GM19438 (cell line): ENCODE data around the gene HPD.
"Not testable (repeated sequence)": the region's sequence is repeated elsewhere in the genome, so short reads cannot be mapped to it uniquely, and the experiment has no call there.

Experiments
- ATAC-seq: cut with Tn5 transposase; IDR thresholded peaks from one replicate; pipeline ENCODE4 v1.9.1; 2021; ENCODE audit warnings: low read depth; ENCODE audit not compliant: unreplicated experiment

Gene HPD

DNA sequence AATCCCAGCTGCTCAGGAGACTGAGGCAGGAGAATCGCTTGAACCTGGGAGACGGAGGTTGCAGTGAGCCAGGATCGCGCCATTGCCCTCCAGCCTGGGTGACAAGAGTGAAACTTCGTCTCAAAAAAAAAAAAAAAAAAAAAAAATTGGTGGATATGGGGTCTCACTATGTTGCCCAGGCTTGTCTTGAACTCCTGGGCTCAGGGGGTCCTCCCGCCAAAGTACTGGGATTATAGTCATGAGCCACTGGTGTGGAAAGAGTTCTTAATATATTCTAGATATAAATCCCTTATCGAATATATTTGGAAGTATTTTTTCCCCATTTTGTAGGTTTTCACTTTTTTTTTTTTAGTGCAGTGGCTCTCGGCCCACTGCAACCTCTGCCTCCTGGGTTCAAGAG, 10.6 kb upstream of the HPD start:
- not testable (repeated sequence) for ATAC-seq

DNA sequence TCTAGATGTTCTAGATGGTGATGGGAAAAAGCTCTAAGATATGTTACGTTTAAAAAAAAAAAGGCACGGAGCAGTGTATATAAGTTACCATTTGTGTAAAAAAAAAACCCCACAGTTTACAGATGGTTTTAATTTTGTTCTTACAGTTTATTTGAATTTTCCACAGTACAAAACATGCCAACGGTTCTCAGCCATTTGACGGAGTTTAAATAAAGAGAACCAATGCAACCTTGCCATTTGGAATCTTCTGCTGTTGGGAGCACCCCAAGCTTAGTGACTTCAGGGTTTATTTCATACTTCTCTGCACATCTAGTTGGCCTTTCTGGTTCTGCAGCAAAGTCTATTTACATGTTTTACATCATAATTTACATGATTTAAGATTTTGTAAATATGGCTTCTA, 7.7 kb upstream of the HPD start:
- no peak for ATAC-seq

DNA sequence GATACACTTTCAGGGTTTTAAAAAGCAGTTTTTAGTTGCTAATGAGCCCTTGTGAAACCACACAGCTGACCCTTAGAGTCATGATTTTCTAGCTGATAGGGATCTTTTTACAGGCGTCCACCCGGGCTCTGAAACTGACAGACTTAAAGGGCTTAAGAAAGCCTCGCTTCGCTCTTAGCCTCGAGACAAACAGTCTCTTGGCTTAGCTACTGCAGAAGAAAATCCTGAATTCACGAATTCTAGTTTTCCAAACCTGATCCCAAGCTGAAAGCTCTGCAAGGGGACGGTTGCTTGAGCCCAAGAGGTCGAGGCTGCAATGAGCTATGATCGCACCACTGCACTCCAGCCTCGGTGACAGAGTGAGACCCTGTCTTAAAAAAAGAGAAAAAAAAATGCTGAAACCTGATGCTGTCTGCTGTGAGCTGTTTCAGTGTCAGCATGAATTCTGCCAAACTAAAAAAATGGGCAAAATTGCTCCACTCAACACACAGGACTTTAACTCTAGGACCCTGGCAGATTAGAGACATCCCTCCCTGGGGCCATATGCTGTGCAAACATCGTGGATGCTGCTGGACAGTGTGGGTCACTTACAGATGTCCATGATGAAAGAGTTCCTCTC, 3.1 kb upstream of the HPD start:
- ATAC-seq, result no peak

DNA sequence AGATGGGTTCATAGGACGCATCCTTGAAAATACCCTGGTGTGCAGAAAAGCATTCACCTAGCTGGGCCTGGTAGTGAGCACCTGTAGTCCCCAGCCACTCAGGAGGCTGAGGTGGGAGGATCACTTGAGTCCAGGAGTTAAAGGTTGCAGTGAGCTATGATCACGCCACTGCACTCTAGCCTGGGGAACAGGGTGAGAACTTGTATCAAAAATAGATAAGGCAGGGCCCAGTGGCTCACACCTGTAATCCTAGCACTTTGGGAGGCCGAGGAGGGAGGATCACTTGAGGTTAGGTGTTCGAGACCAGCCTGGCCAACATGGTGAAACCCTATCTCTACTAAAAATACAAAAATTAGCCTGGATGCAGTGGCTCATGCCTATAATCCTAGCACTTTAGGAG, 2.0 kb upstream of the HPD start:
- ATAC-seq, result not testable (repeated sequence)

DNA sequence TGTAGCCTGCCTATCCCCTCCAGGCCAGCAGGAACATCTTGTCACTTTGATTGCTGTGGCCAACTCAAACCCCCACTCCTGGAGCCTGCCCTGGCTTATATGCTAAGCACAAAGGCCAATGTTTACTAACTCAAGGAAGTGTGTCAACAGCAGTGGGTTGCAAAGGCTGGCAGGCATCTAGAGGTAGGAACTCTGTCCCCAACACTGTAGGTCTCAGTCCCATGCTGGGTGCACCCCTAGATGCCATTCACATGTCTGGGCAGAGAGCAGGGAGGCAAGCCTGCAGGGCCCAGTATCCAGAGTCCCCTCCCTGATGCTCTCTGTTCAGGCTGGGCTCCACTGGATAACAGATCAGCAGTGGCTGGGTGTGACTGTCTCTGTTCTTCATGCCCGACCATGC, 1.6 kb upstream of the HPD start:
- ATAC-seq, result no peak

DNA sequence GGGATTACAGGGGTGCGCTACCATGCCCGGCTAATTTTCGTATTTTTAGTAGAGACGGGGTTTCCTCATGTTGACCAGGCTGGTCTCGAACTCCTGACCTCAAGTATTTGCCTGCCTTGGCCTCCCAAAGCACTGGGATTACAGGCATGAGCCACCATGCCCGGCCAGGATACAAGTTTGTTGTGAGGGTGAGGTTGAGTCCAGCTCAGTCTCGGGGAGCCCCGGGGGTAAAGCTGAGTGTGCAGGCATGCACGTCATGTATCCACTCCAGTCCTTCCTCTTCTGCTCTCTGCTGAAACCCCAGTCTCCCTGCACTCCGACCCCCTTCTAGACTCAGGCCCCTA, 369 bp downstream of the HPD start:
- no peak for ATAC-seq

DNA sequence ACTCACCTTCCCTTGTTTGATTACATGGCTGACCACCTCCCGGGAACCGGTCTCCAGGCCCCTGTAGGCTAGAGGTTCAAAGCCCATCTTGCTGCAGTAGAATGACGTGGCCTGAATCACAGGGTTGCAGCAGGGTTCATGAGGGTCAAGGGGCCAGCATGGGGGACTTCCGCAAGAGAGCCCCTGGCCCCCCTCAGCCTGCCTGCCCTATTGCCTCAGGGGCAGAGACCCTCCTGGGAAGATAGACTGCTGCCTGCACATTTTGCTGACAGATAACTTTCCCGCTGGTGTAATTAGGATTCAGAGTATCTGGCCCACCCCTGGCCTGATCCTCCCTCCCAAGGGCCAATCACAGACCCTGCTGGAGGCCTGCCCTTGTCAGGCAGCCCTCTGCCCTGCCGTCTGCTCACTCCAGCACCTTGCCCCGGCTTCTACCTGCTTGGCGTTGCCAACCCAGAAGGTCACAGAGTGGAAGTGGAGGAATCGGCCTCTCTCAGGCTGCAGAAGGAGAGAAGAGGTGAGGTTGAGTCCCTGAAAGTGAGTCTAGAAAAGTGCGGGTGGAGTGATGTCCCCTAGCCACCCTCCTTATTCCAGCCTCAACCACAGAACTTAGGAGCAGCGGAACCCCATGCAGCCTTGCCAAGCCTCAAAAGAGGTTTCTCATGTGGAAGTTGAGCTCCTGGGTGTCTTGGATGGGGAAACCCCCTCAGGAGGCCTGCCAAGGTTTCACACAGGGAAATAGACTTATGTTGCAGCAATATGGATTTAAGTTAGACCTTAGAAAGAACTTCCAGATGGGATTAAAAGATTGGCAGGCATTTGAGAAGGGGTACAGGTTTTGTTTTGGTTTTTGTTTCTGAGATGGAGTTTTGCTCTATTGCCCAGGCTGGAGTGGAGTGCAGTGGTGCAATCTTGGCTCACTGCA, 1.1 kb downstream of the HPD start:
- no peak for ATAC-seq

DNA sequence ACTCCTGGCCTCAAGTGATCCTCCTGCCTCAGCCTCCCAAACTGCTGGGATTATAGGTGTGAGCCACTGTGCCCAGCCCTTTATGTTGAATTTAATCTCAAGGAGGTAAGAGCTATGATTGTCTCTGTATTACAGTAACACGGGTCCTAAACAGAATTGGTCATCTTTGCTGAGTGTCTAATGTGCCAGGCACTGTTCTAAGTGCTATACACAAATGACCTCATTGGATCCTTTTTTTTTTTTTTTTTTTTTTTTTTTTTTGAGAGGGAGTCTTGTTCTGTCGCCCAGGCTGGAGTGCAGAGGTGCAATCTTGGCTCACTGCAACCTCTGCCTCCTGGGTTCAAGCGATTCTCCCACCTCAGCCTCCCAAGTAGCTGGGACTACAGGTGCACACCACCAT, 6.3 kb downstream of the HPD start:
- not testable (repeated sequence) for ATAC-seq

DNA sequence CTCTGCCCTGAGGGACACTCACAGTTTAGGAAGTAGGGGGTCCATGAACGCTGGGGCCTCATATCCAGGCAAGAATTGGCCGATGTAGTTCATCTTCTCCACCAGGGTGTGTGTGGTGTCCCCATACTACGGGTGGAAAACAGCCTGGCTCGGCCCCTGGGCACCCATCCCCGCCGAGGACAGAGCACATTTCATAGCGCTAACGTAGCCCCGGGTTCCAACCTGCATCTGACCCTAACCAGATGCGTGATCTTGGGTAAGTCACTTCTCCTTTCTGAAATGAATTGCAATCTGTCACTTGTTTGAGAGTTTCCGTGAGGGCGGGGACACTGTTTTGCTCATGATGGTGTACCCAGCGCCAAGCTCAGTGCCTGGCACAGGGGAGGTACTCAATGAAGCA, 9.0 kb downstream of the HPD start:
- ATAC-seq, result no peak

DNA sequence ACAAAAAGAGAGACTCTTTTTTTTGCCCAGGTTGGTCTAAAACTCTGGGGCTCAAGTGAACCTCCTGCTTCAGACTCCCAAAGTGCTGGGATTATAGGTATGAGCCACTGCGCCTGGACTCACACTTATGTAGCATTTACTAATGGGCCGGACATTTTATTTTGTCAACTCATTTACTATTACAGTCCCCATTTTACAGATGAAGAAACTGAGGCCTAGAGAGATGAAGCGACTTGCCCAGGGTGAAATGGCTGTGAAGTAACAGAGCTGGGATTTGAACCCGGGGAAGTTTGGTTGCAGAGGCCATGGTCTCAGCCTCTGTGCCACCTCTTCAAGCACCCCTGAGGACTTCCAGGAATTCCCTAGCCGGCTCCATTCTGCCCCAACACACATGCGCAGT, 9.4 kb downstream of the HPD start:
- no peak for ATAC-seq

DNA sequence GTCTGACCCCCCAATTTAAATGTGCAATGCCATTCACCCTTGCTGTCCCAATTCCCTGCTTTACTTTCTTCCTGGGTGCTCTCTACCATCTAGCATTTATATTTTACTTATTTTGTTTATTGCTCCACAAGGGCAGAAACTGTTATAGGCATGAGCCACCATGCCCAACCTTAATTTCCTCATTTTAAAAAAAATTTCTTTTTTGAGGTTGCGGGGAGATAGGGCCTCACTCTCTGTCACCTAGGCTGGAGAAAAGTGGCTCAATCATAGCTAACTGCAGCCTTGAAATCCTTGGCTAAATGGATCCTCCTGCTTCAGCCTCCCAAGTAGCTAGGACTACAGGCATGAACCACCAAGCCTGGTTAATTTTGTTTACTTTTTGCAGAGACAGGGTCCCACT, 13.0 kb downstream of the HPD start:
- ATAC-seq, result no peak

DNA sequence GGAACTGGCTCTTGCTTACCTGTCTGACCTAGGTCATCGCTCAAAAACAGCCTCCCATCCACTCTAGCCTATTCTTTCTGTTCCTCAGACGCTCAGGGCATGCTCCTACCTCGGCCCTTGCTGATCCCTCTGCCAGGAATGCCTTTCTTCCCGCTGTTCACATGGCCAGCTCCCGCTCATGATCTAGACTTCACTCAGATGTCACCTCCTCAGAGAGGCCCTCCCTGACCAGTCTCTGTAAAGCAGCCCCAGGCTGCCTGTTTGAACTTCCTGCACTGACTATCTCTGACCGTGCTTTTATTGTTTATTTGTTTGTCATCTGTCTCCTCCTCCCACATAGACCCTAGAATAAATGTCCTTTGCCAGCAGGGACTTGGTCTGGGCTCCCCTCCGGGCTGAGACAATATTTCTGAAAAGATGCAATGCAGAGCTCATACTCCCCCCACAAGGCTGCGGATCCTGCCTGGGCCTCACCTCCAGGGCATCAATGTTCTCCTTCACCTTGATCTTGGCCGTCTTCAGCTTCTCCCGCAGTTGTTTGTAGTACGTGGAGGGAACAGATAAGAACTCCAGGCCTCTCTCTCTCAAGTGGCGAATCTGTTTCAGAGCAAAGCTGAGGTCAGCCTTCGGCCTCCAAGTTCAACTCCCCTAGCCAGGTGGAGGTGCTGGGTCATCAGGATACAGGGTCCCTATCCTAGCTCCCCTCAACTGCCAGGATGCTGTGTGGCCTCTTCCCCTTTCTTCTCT, 15.2 kb downstream of the HPD start:
- no peak for ATAC-seq

DNA sequence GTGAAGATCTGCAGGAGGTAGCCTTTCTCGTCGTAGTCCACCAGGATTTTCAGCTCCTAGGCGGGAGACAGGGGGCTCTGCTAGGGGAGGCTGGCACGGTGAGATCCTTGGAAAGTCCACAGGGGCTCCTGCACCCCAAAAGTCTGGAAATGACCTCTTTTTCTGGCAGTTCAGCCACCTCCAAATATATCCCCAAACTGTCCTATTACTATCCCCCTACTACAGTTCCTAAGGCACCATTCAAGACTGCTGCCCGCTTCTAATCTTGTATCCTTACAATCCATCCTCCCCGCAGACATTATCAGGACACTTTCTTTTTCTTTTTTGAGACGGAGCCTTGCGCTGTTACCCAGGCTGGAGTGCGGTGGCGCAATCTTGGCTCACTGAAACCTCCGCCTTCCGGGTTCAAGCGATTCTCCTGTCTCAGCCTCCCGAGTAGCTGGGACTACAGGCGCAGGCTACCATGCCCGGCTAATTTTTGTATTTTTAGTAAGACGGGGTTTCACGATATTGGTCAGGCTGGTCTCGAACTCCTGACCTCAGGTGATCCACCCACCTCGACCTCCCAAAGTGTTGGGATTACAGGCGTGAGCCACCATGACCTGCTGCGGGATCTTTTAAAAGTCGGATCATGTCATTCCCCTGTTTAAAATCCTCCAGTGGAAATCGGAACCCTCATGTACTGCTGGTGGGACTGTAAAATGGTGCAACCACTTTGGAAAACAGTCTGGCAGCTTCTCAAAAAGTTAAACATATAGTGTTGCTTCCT, 18.5 kb downstream of the HPD start:
- no peak for ATAC-seq

DNA sequence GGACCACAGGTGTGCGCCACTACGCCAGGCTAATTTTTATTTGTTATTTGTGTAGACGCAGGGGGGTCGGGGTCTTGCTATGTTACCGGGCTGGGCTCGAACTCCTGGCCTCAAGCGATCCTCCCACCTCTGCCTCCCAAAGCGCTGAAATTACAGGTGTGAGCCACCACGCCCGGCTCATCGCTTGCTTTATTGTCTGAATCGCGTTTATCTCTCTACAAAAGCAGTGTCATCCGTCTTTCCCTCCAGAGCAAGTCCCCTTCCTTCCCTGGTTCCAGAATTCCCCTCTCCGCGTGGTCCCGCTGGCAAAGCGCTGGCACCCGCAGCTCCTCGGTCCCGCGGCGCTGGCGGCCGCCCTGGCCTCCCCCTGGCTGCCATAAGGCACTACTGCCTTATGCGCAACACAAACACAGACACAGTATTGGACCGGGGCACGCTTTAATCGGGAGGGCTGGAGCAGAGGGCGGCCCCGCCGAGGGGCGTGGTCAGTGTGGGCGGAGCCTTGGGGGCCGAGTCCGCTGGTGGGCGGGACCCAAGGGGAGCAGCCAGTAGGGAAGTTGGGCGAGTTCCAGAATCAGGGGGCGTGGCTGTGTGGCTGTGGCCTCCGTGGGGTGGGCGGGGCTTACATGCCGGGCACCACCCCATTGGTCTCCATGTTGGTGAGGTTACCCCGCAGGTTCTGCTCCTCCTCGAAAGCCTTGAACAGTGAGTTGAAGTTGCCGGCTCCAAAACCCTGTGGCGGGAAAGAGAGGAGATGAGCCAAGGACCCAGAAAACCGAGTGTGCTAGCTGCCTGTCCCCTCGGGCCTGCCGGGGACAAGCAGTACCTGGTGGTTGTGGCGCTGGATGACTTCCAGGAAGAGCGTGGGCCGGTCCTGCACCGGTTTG, 19.3 kb downstream of the HPD start:
- ATAC-seq, result peak; percentile 97

DNA sequence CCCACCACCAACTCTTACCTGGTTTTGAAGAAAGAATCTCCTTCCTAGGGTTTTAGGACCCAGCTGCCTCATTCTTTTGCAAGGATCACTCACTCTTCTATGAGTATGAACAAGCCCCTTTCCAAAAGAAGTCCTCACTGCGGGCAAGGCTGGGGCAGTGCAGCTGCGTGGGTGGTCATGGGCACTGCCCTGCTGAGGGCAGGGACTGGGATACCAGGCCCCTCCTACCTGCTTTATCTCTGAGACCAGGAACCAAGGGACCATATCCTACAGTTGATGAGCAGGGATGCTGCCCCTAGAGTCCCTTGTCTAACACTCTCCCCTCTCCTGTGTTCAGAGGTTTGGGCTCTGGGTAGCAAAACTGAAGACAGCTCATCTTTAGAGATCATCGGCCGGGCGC, 20.5 kb downstream of the HPD start:
- no peak for ATAC-seq

DNA sequence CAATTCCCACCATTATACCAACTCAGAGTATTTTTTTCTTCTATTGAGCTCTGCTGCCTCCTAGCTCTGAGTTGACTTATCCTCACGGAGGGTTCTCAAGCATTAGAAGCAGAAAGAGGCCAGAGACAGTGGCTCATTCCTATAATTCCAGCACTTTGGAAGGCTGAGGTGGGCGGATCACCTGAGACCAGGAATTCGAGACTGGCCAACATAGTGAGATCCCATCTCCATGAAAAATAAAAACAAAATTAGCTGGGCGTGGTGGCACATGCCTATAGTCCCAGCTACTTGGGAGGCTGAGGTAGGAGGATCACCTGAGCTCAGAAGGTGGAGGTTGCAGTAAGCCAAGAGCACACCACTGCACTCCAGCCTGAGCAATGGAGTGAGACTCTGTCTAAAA, 21.0 kb downstream of the HPD start:
- no peak for ATAC-seq

DNA sequence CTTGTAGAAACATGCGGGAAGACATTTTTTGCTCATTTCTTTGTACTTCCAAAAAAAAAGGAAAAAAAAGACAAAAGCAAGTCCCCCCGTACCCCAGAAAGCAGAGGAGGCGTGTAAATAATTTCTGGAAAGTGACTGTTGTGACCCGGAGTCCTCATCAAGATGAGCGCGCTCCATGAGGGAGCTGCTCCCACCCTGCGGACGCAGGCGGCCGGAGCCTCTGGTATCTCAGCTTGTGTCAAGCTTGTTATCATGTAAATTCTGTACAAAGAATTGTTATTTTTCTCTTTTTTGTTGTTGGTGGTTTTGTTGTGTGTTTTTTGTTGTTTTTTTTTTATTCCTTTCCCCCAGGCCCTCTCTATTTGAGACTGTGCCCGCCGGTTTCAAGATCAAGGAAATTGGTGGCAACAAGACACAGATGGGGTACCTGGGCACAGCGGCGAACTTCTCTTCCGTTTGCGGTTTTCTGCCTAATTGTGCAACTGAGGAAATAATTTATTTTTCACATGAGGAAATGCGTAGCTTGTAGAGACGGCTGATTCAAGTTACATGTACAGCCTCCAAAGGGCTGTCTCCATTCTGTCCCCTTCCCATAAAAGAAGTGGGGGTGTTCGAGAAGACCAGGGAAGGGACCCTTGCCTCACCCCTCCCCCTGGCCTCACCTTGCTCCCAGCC, 27.0 kb downstream of the HPD start:
- ATAC-seq, result no peak

DNA sequence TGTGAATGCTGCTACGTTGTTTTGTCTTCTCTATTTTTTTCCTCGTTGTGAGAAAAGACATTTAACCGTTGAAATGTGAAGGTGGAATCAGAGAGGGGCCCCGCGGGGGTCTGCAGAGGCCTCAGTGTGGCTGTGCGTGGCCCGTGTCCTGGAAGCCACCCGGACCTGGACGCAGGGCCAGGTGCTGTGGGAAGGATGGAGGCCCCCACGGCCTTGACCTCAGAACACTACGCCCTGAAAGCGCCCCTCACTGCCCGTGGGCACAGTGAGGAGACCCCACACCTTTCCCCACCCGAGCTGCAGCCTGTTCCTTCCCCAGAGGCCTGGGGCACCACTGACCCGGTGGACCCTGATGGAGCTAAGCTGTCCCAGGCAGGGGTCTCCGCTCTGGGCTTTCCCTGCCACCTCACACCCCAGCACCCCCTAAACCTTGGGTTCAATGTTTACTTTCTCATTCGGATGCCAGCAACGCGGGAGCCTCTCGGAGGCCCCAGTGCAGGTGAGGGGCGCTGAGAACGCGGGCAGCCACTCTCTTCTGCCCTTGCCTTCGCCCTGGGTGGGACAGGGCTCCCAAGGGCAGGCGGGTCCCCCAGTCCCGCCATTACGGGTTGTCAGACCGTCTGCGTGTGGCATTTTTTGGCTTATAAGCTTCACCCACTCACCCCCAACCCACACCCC, 27.9 kb downstream of the HPD start:
- no peak for ATAC-seq

DNA sequence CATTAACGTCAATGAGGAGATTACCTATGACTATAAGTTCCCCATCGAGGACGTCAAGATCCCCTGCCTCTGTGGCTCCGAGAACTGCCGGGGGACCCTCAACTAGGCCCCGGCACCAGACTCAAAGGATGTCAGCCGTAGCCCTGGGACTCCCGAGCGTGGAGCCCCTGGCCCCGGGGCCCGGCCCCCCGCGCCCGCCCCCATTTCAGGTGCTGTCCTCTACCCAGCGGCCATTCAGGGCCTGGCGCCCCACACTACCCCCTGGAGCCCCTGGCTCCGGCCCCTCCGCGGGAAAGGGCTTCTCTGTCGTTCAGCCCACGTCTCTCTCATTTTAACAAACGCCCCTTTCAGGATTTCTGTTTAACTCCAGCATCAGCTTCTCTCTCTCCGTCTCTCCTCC, 28.5 kb downstream of the HPD start:
- ATAC-seq, result no peak
